Parathyroid adenoma (tissue), 2 donors: ENCODE measurements around the gene MTMR12.

Source experiments
- H2AFZ ChIP-seq: fragments of 300-600 bp; sonication (generic); one replicate; pipeline ENCODE4 v1.7.0; 2017; ENCODE audit warnings: antibody characterized with exemption, mild to moderate bottlenecking
- H3K27ac ChIP-seq: fragments of 300-600 bp; sonication (generic); one replicate; pipeline ENCODE4 v1.7.0; 2017
- H3K27me3 ChIP-seq: fragments of 300-600 bp; sonication (generic); one replicate; pipeline ENCODE4 v1.7.0; 2017; ENCODE audit warnings: low read length; ENCODE audit not compliant: control insufficient read depth, insufficient read depth
- H3K36me3 ChIP-seq: fragments of 300-600 bp; sonication (generic); one replicate; pipeline ENCODE4 v1.7.0; 2017; ENCODE audit warnings: low read length; ENCODE audit not compliant: control insufficient read depth, insufficient read depth
- H3K4me1 ChIP-seq: fragments of 300-600 bp; sonication (generic); one replicate; pipeline ENCODE4 v1.7.0; 2017; ENCODE audit warnings: control low read depth
- H3K4me2 ChIP-seq: fragments of 300-600 bp; sonication (generic); one replicate; pipeline ENCODE4 v1.7.0; 2017; ENCODE audit warnings: low read length
- H3K4me3 ChIP-seq: fragments of 300-600 bp; sonication (generic); one replicate; pipeline ENCODE4 v1.7.0; 2017; ENCODE audit warnings: low read depth, low read length
- H3K79me2 ChIP-seq: fragments of 300-600 bp; sonication (generic); one replicate; pipeline ENCODE4 v1.7.0; 2017; ENCODE audit warnings: control low read depth
- H3K9ac ChIP-seq: fragments of 300-600 bp; sonication (generic); one replicate; pipeline ENCODE4 v1.7.0; 2017; ENCODE audit warnings: mild to moderate bottlenecking
- H3K9me3 ChIP-seq: fragments of 300-600 bp; sonication (generic); one replicate; pipeline ENCODE4 v1.7.0; 2017; ENCODE audit warnings: low read length; ENCODE audit not compliant: control insufficient read depth
- TF ChIP-seq, protein P1 (sequence below): fragments of 300-600 bp; sonication (generic); IDR thresholded peaks from one replicate; pipeline ENCODE4 v1.7.0; 2017; ENCODE audit warnings: antibody characterized with exemption, mild to moderate bottlenecking
- donor health status: primary hyperparathyroidism.

The MTMR12 gene

GRCh38 chr5:32312595-32313332 lies at the start of gene MTMR12:
MTMR12 (minus strand) TSS chr5:32312939; CDS start chr5:32312838, 101 bp downstream.
- H3K4me3 ChIP-seq, result peak within 1 kb of the TSS; percentile 81

GRCh38 chr5:32362527-32362926 lies 49.8 kb upstream of the MTMR12 start:
- Histone ChIP-seq H3K79me2 (no peaks in the 10 kb centered on the region), H2AFZ (no peak overlapping the region), H3K4me2 (no peak overlapping the region), H3K4me1 (no peaks in the 10 kb centered on the region), H3K9ac (no peak overlapping the region), H3K9me3 (no peaks in the 10 kb centered on the region), H3K27ac (no peak overlapping the region), H3K4me3 (no peak overlapping the region), H3K36me3 (no peaks in the 10 kb centered on the region), H3K27me3 (no peaks in the 10 kb centered on the region)
- TF ChIP-seq, protein P1, sequence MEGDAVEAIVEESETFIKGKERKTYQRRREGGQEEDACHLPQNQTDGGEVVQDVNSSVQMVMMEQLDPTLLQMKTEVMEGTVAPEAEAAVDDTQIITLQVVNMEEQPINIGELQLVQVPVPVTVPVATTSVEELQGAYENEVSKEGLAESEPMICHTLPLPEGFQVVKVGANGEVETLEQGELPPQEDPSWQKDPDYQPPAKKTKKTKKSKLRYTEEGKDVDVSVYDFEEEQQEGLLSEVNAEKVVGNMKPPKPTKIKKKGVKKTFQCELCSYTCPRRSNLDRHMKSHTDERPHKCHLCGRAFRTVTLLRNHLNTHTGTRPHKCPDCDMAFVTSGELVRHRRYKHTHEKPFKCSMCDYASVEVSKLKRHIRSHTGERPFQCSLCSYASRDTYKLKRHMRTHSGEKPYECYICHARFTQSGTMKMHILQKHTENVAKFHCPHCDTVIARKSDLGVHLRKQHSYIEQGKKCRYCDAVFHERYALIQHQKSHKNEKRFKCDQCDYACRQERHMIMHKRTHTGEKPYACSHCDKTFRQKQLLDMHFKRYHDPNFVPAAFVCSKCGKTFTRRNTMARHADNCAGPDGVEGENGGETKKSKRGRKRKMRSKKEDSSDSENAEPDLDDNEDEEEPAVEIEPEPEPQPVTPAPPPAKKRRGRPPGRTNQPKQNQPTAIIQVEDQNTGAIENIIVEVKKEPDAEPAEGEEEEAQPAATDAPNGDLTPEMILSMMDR, result no peak

More at GRCh38 chr5:32312595-32313332, at the start of gene MTMR12:
- no peaks in the 10 kb centered on the region for H3K9me3 ChIP-seq
- peak within 1 kb of the TSS; percentile 92 for H3K9ac ChIP-seq
- H3K36me3 ChIP-seq, result no peaks in the 10 kb centered on the region
- H3K4me1 ChIP-seq, result no peaks in the 10 kb centered on the region
- H2AFZ ChIP-seq, result peak within 1 kb of the TSS; percentile 96
- H3K27me3 ChIP-seq, result no peaks in the 10 kb centered on the region
- H3K79me2 ChIP-seq, result peaks cover 34% of the 10 kb centered on the region
- H3K27ac ChIP-seq, result peak within 1 kb of the TSS; percentile 77
- H3K4me2 ChIP-seq, result peak within 1 kb of the TSS; percentile 78
- TF ChIP-seq, protein P1, result no peak

GRCh38 chr5:32360906-32361305 lies 48.2 kb upstream of the MTMR12 start:
- H2AFZ ChIP-seq, result no peak overlapping the region
- H3K36me3 ChIP-seq, result no peaks in the 10 kb centered on the region
- H3K27ac ChIP-seq, result no peak overlapping the region

DNA sequence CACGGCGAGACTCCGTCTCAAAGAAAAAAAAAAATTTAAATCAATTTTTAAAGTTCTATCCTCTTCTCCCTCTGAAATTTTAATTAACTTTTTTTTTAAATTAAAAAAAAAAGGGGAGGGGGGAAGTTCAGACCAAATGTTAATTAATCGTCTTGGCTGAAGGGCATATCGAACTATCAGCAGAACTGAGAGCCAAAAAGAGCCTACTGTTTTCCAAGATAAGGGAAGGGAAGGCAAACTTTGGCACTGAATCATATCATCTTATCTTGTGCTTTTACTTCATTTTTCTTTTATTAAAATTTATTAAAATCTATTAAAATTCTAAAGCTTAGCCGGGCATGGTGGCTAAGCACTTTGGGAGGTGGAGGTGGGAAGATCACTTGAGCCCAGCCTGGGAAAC lies 45.9 kb upstream of the MTMR12 start:
- no peak overlapping the region for H3K4me2 ChIP-seq
- H2AFZ ChIP-seq, result no peak overlapping the region
- H3K27ac ChIP-seq, result no peak overlapping the region
- H3K27me3 ChIP-seq, result no peaks in the 10 kb centered on the region
- no peak overlapping the region for H3K4me3 ChIP-seq
- TF ChIP-seq, protein P1, result no peak
- no peak overlapping the region for H3K9ac ChIP-seq
- no peaks in the 10 kb centered on the region for H3K36me3 ChIP-seq
- H3K9me3 ChIP-seq, result no peaks in the 10 kb centered on the region
- H3K79me2 ChIP-seq, result no peaks in the 10 kb centered on the region
- no peaks in the 10 kb centered on the region for H3K4me1 ChIP-seq

More at GRCh38 chr5:32360906-32361305, 48.2 kb upstream of the MTMR12 start:
- no peak overlapping the region for H3K9ac ChIP-seq
- no peaks in the 10 kb centered on the region for H3K27me3 ChIP-seq
- no peak overlapping the region for H3K4me2 ChIP-seq
- no peaks in the 10 kb centered on the region for H3K9me3 ChIP-seq
- H3K4me3 ChIP-seq, result no peak overlapping the region
- H3K4me1 ChIP-seq, result no peaks in the 10 kb centered on the region
- no peaks in the 10 kb centered on the region for H3K79me2 ChIP-seq
- TF ChIP-seq, protein P1, result no peak

DNA sequence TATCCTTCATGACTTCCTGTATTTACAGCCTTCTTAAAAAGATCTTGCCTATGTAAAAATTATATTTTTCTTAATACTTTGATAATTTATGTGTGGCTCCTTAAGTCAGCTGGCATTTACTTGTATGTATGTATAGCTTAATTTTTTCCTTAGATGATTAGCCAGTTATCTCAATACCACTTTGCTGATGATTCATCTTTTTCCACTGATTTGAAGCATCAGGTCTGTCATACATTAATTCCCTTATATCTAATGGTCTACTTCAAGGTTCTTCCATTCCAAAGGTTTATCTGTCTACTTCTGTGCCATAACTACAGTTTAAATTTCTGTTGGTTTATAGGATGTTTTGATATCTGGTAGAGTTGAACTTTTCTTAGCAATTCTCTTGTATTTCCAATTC lies 44.9 kb upstream of the MTMR12 start:
- Histone ChIP-seq H3K79me2 (no peaks in the 10 kb centered on the region), H3K27ac (no peak overlapping the region), H3K4me3 (no peak overlapping the region), H3K36me3 (no peaks in the 10 kb centered on the region), H3K4me2 (no peak overlapping the region), H3K4me1 (no peaks in the 10 kb centered on the region), H3K9me3 (no peaks in the 10 kb centered on the region), H2AFZ (no peak overlapping the region), H3K27me3 (no peaks in the 10 kb centered on the region), H3K9ac (no peak overlapping the region)
- TF ChIP-seq, protein P1, result no peak
